Common myeloid progenitor, CD34-positive (primary cell): ENCODE results near the gene C5orf63.
"Not testable (repeated sequence)": the region's sequence is repeated elsewhere in the genome, so short reads cannot be mapped to it uniquely, and the experiment has no call there.

Source experiments
- CTCF ChIA-PET: fragments of 350-600 bp; sonication (Branson Sonifier 250); formaldehyde crosslinking; loops from one replicate; lab custom pipeline; 2021; ENCODE audit warnings: antibody characterized with exemption; lab: Charles Lee
- POLR2A ChIA-PET: fragments of 350-600 bp; sonication (Branson Sonifier 250); formaldehyde crosslinking; loops from one replicate; lab custom pipeline; 2021; ENCODE audit warnings: antibody characterized with exemption; lab: Charles Lee
- DNase-seq, 3 donors: peaks; one replicate each; pipeline versions ENCODE4 v3.0.0 to v3.0.0-alpha.2; 2013
- H3K27ac ChIP-seq, 2 experiments: 1 replicate in 1 of 2; 2 replicates in 1 of 2; pipeline ENCODE4 v1.7.0; 2013; ENCODE audit warnings: inconsistent platforms in 2 of 2, low read length in 2 of 2, mild to moderate bottlenecking in 2 of 2, low read depth in 1 of 2, moderate library complexity in 1 of 2; ENCODE audit not compliant: severe bottlenecking in 2 of 2, insufficient read depth in 1 of 2, poor library complexity in 1 of 2
- H3K27me3 ChIP-seq, 5 experiments: replicated peaks in 2 of 5; 1 replicate in 3 of 5; 2 replicates in 2 of 5; pipeline versions ENCODE4 v1.6.1 to v1.7.0; 2013; ENCODE audit warnings: low read length in 4 of 5, mild to moderate bottlenecking in 2 of 5, moderate library complexity in 2 of 5, inconsistent platforms in 1 of 5; ENCODE audit not compliant: insufficient read depth in 5 of 5, control insufficient read depth in 4 of 5
- H3K36me3 ChIP-seq, 4 experiments: 1 replicate in 2 of 4; 2 replicates in 2 of 4; pipeline versions ENCODE4 v1.6.1 to v1.7.0; 2013; ENCODE audit warnings: low read length in 3 of 4, control low read depth in 1 of 4, mild to moderate bottlenecking in 1 of 4; ENCODE audit not compliant: control insufficient read depth in 4 of 4, insufficient read depth in 4 of 4
- H3K4me1 ChIP-seq, 4 experiments: 1 replicate in 3 of 4; 2 replicates in 1 of 4; pipeline versions ENCODE4 v1.6.1 to v1.7.1; 2013; ENCODE audit warnings: low read length in 3 of 4, mild to moderate bottlenecking in 3 of 4, control low read depth in 1 of 4, inconsistent platforms in 1 of 4, moderate library complexity in 1 of 4; ENCODE audit not compliant: control insufficient read depth in 4 of 4, insufficient read depth in 4 of 4; ENCODE audit errors: control extremely low read depth in 1 of 4
- H3K4me3 ChIP-seq, 7 experiments: 1 replicate in 4 of 7; 2 replicates in 3 of 7; pipeline versions ENCODE4 v1.5.1 to v1.7.0; 2013; ENCODE audit warnings: mild to moderate bottlenecking in 7 of 7, low read length in 6 of 7, moderate library complexity in 6 of 7, inconsistent platforms in 2 of 7, low read depth in 2 of 7, control low read depth in 1 of 7; ENCODE audit not compliant: insufficient read depth in 4 of 7, control insufficient read depth in 1 of 7; ENCODE audit errors: extremely low read depth in 1 of 7
- H3K9me3 ChIP-seq, 5 experiments: 1 replicate in 4 of 5; 2 replicates in 1 of 5; pipeline versions ENCODE4 v1.6.1 to v1.7.1; 2013; ENCODE audit warnings: low read length in 4 of 5, mild to moderate bottlenecking in 2 of 5, inconsistent platforms in 1 of 5, low read depth in 1 of 5, moderate library complexity in 1 of 5; ENCODE audit not compliant: control insufficient read depth in 4 of 5, insufficient read depth in 2 of 5; ENCODE audit errors: control extremely low read depth in 1 of 5
- WGBS: methylation state at CpG from one replicate; pipeline ENCODE4 v1.1.5; 2013; ENCODE audit not compliant: insufficient coverage; 5-methylcytosine and 5-hydroxymethylcytosine counted together

Gene C5orf63

GRCh38 chr5:127028822-127029457, 44.4 kb downstream of the C5orf63 start:
- no peaks in the 10 kb centered on the region for H3K9me3 ChIP-seq
- CTCF ChIA-PET: interaction anchor here (0.9 to 1.9 kb wide), 11 partner anchors 9 to 198 kb away, joined by 3 to 12 read pairs (median 4); no protein-coding TSS in a partner anchor
- H3K27me3 ChIP-seq: no peaks in the 10 kb centered on the region
- H3K4me3 ChIP-seq: peak overlapping the region in 6 of 7 experiments; percentile 77 to 96 (median 92)
- H3K36me3 ChIP-seq: no peaks in the 10 kb centered on the region
- WGBS: 11% methylated on average over 7 of the region's 12 CpGs
- H3K4me1 ChIP-seq: peaks cover 4 to 25% (median 24%) of the 10 kb centered on the region in 4 experiments
- peak overlapping the region in 1 of 2 experiments; percentile 76 for H3K27ac ChIP-seq
- POLR2A ChIA-PET: interaction anchor here (0.6 to 1.2 kb wide), 4 partner anchors 13 to 57 kb away, joined by 3 to 5 read pairs (median 4); no protein-coding TSS in a partner anchor
- DNase-seq: peak; percentile 40 to 85 (median 79)

- DNase-seq: no peak
- no peaks in the 10 kb centered on the region for H3K36me3 ChIP-seq
- H3K4me1 ChIP-seq: peaks cover 4 to 25% (median 24%) of the 10 kb centered on the region in 4 experiments
- WGBS: no CpG with 5 or more reads among the region's 1 CpG
- POLR2A ChIA-PET: no interaction called here
- H3K9me3 ChIP-seq: no peaks in the 10 kb centered on the region
- H3K27ac ChIP-seq: peak overlapping the region in 1 of 2 experiments; percentile 19
- H3K4me3 ChIP-seq: no peak overlapping the region
- no peaks in the 10 kb centered on the region for H3K27me3 ChIP-seq
- CTCF ChIA-PET: interaction anchor here (1.8 to 2.4 kb wide), 2 partner anchors 24 to 197 kb away, joined by 4 to 7 read pairs; no protein-coding TSS in a partner anchor
These were observed 45.8 kb downstream of the C5orf63 start for GRCh38 chr5:127027539-127027938.

- POLR2A ChIA-PET: no interaction called here
- WGBS: 100% methylated on average over 2 of the region's 2 CpGs
- CTCF ChIA-PET: interaction anchor here (0.8 to 2.4 kb wide), 6 partner anchors 9 to 94 kb away, joined by 3 to 7 read pairs (median 4); no protein-coding TSS in a partner anchor
- H3K36me3 ChIP-seq: no peaks in the 10 kb centered on the region
- no peak overlapping the region for H3K4me3 ChIP-seq
- no peaks in the 10 kb centered on the region for H3K27me3 ChIP-seq
- peaks cover 4 to 22% (median 19%) of the 10 kb centered on the region in 4 experiments for H3K4me1 ChIP-seq
- DNase-seq: no peak
- H3K27ac ChIP-seq: no peak overlapping the region
- H3K9me3 ChIP-seq: no peaks in the 10 kb centered on the region
These were observed 47.1 kb downstream of the C5orf63 start for GRCh38 chr5:127026166-127026565.

GRCh38 chr5:127025467-127025866, 47.8 kb downstream of the C5orf63 start:
- H3K27me3 ChIP-seq: no peaks in the 10 kb centered on the region
- no peak overlapping the region for H3K27ac ChIP-seq
- no peaks in the 10 kb centered on the region for H3K9me3 ChIP-seq
- WGBS: 75% methylated on average over 1 of the region's 1 CpG
- H3K4me3 ChIP-seq: no peak overlapping the region
- CTCF ChIA-PET: interaction anchor here (0.6 to 2.4 kb wide), 7 partner anchors 8 to 55 kb away, joined by 3 to 7 read pairs (median 4); no protein-coding TSS in a partner anchor
- H3K36me3 ChIP-seq: no peaks in the 10 kb centered on the region
- peaks cover 4 to 17% (median 15%) of the 10 kb centered on the region in 4 experiments for H3K4me1 ChIP-seq
- no peak for DNase-seq
- POLR2A ChIA-PET: no interaction called here

- Histone ChIP-seq H3K4me1 (peaks cover 4 to 16% (median 12%) of the 10 kb centered on the region in 4 experiments), H3K4me3 (no peak overlapping the region), H3K9me3 (no peaks in the 10 kb centered on the region), H3K27me3 (no peaks in the 10 kb centered on the region), H3K27ac (no peak overlapping the region), H3K36me3 (no peaks in the 10 kb centered on the region)
- ChIA-PET CTCF (interaction anchor here (0.6 to 1.5 kb wide), 4 partner anchors 10 to 31 kb away, joined by 3 to 4 read pairs (median 3); no protein-coding TSS in a partner anchor), POLR2A (no interaction called here)
- DNase-seq: no peak
- 73% methylated on average over 3 of the region's 4 CpGs for WGBS
These were observed 48.5 kb downstream of the C5orf63 start for GRCh38 chr5:127024821-127025220.

GRCh38 chr5:127023552-127024191, 49.6 kb downstream of the C5orf63 start:
- CTCF ChIA-PET: interaction anchor here (0.8 to 1.5 kb wide), 2 partner anchors 8 to 11 kb away, joined by 4 read pairs; no protein-coding TSS in a partner anchor
- POLR2A ChIA-PET, H3K36me3 ChIP-seq, H3K4me3 ChIP-seq, DNase-seq, H3K9me3 ChIP-seq, H3K27ac ChIP-seq, H3K27me3 ChIP-seq, H3K4me1 ChIP-seq: not testable (repeated sequence)
- WGBS: 100% methylated on average over 1 of the region's 7 CpGs
